ENCODE results near the gene MTG2.
A peak's percentile ranks its signal among the peaks of the same experiment; 100 is the strongest.

Gene MTG2, protein sequence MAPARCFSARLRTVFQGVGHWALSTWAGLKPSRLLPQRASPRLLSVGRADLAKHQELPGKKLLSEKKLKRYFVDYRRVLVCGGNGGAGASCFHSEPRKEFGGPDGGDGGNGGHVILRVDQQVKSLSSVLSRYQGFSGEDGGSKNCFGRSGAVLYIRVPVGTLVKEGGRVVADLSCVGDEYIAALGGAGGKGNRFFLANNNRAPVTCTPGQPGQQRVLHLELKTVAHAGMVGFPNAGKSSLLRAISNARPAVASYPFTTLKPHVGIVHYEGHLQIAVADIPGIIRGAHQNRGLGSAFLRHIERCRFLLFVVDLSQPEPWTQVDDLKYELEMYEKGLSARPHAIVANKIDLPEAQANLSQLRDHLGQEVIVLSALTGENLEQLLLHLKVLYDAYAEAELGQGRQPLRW

DNA sequence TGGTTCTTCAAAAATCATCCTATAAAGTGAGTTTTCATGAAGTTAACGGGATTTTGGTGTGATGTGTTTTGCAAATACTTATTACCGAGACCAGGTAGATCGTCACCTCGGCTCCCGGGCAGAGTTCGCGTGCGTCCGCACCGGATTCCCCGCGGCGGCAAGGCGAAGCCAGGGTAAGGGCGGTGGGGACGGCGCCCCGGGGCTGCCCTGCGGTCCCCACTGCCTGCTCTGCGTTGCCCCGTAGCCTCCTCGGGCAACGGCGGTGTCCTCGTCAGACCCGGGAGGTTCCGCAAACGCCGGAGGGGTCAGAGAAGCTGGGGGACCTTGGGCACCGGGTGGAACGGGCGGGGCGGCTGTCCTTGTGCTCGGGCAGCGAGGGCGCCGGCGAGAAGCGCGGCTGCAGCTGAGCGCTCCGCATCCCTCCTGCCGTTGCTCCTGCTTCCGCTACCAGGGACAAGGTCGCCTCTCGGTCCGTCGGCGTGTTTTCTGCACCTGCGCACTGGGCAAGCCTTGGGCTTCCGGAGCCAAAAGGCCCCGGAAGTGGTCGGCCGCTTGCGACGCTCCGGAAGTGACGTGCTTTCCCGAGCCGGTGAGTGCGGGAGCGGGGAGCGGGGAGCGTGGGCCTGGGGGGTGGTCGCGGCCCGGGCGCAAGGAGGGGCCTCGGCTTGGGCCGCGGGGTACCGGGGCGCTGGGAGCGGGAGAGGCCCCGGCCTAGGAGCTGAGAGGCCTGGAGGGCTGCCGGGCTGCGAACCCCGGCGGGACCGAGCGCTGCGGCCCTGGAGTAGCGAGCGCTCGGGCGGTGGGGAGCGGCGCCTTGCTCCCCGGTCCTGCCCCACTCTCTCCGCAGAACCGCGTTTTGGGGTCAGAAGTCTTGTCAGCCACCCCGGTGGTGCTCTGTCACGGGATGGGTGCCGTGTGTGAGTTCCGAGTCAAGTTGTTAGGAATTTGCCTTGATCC lies at the start of gene MTG2:
TSS of gene MTG2 (plus strand) at position 560 of the 957 bp plus-strand sequence. CDS start 10,393 bp downstream, outside the sequence.
- H3K4me3 ChIP-seq (ENCODE audit: low read length), result peak within 1 kb of the TSS; percentile 96
- peak; percentile 80 for DNase-seq (ENCODE audit: low read depth)
- TF ChIP-seq, protein P1, sequence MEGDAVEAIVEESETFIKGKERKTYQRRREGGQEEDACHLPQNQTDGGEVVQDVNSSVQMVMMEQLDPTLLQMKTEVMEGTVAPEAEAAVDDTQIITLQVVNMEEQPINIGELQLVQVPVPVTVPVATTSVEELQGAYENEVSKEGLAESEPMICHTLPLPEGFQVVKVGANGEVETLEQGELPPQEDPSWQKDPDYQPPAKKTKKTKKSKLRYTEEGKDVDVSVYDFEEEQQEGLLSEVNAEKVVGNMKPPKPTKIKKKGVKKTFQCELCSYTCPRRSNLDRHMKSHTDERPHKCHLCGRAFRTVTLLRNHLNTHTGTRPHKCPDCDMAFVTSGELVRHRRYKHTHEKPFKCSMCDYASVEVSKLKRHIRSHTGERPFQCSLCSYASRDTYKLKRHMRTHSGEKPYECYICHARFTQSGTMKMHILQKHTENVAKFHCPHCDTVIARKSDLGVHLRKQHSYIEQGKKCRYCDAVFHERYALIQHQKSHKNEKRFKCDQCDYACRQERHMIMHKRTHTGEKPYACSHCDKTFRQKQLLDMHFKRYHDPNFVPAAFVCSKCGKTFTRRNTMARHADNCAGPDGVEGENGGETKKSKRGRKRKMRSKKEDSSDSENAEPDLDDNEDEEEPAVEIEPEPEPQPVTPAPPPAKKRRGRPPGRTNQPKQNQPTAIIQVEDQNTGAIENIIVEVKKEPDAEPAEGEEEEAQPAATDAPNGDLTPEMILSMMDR (conservative IDR thresholded peaks at IDR 0.05; ENCODE audit: low read depth, low read length), result no peak

DNA sequence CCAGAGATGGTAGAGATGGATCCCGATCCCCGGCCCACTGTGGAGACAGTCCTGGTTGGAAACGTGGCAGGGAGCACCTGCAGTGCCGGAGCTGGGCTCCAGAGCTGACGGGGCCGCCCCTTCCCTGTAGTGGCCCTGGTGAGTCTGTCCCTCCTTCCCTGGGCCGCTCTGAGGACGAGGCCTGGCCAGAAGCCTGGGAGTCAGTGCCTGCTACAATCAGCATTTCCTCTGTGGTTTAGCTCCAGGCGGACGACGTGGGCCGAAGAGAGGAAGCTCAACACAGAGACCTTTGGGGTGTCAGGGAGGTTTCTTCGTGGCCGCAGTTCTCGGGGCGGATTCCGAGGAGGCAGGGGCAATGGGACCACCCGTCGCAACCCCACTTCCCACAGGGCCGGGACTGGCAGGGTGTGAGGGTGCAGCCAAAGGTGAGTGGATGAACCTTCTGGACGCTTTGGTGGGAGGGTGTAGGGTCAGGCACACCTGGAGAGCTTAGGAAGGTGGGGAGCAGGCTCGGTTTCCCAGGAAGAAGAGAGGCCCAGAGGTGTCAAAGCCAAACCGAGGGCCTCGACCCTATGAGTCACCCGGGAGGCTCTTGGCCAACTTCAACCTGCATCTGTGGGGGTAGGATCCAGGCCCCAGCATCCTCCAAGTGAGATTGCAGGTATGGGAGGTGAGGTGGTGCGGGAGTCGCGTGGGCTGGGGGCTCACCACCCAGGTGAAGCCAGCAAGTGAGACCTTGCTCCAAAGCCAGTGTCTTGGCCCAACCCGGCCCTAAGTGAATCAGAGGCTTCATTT lies 49.6 kb upstream of the MTG2 start:
- DNase-seq (ENCODE audit: low read depth), result no peak

DNA sequence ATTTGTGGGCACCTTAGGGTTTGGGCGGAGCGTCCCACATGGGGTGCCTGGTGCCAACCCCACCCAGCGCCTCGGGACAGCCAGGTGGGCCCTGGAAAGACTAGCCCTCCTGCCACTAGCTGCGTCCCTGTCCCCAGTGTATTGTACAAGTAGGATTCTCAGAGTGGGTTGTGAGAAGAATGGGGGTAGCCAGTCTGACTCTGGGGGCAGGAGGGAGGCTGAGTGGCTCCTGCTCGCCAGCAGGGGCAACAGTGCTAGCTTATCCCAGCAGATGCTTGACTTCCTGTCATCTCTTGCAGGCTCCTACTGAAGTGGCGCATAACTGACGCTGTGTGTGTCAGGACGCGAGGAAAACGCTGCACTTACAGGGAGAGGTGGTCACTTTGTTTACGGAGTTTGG lies 49.0 kb upstream of the MTG2 start:
- no peak for DNase-seq (ENCODE audit: low read depth)
- TF ChIP-seq, protein P1 (conservative IDR thresholded peaks at IDR 0.05; ENCODE audit: low read depth, low read length), result peak; percentile 20
- no peak overlapping the region for H3K4me3 ChIP-seq (ENCODE audit: low read length)

More for the DNA sequence above, 49.6 kb upstream of the MTG2 start:
- TF ChIP-seq, protein P1 (conservative IDR thresholded peaks at IDR 0.05; ENCODE audit: low read depth, low read length), result no peak
- no peak overlapping the region for H3K4me3 ChIP-seq (ENCODE audit: low read length)

DNA sequence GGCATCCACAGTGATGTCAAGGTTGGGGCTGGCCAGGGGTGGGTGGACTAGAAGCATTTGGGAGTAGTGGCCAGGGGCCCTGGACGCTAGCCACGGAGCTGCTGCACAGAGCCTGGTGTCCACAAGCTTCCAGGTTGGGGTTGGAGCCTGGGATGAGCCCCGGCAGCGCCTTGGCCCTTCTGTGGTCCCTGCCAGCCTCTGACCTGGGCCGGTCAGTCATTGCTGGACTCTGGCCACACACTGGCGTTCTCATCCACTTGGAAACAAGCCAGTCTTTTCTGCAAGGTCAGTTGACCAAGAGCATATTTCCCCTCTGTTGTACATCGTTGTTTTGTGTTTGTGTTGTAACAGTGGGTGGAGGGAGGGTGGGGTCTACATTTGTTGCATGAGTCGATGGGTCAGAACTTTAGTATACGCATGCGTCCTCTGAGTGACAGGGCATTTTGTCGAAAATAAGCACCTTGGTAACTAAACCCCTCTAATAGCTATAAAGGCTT lies 48.0 kb upstream of the MTG2 start:
- no peak for DNase-seq (ENCODE audit: low read depth)
- no peak overlapping the region for H3K4me3 ChIP-seq (ENCODE audit: low read length)
- TF ChIP-seq, protein P1 (conservative IDR thresholded peaks at IDR 0.05; ENCODE audit: low read depth, low read length), result no peak

DNA sequence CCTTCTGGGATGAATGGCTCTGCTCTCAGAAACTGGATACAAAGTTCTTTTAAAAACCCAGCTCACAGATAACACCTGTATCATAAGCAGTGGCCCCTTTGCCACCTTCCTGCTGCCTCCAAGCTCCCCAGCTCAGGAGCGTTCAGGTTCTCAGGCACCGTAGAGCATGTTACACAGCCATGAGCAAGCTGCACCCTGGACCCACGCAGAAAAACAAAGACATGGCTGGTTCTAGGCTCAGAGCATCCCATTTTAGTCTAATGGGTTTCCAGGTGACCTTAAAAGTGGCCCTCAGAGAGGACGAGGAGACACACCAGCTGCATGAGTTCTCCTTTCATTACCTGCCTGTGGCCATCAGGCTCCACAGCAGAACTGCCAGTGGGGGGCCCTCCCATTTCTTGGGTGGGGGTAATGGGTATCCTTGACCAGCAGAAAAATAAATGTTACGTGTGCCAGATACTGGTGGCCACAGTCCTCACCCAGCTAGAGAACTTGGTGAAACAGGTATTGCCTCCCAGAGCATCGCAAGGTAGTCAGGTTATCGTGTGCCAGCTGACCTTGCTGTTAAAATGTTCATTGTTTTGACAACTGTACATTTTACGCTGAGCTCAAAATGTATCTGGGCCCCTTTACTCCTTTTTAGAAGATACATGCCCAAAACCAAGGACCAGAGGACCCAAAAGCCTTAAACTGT lies 47.1 kb upstream of the MTG2 start:
- DNase-seq (ENCODE audit: low read depth), result no peak
- TF ChIP-seq, protein P1 (conservative IDR thresholded peaks at IDR 0.05; ENCODE audit: low read depth, low read length), result no peak

More for the DNA sequence above, 47.1 kb upstream of the MTG2 start:
- H3K4me3 ChIP-seq (ENCODE audit: low read length), result no peak overlapping the region

All from retinal pigment epithelial cell (primary cell).